Measurements from ENCODE around the gene MYO19.
"Not testable (repeated sequence)": the region's sequence is repeated elsewhere in the genome, so short reads cannot be mapped to it uniquely, and the experiment has no call there.

Gene MYO19

GRCh38 chr17:36527621-36528250, 6.9 kb downstream of the MYO19 start:
- no peak for DNase-seq

GRCh38 chr17:36525888-36526287, 8.8 kb downstream of the MYO19 start:
- DNase-seq = no peak

GRCh38 chr17:36525113-36525512, 9.6 kb downstream of the MYO19 start:
- no peak for DNase-seq

- peak; percentile 16 for DNase-seq
Measured at GRCh38 chr17:36524428-36524876, 10.2 kb downstream of the MYO19 start.

- DNase-seq = no peak
Measured at GRCh38 chr17:36523113-36523512, 11.6 kb downstream of the MYO19 start.

GRCh38 chr17:36515837-36516236, 18.8 kb downstream of the MYO19 start:
- no peak for DNase-seq

- no peak for DNase-seq
Measured at GRCh38 chr17:36514856-36515255, 19.8 kb downstream of the MYO19 start.

GRCh38 chr17:36512641-36513040, 22.0 kb downstream of the MYO19 start:
- DNase-seq = no peak

GRCh38 chr17:36511216-36511615, 23.5 kb downstream of the MYO19 start:
- no peak for DNase-seq

GRCh38 chr17:36510636-36511035, 24.0 kb downstream of the MYO19 start:
- no peak for DNase-seq

- no peak for DNase-seq
Measured at GRCh38 chr17:36509272-36509985, 25.2 kb downstream of the MYO19 start.

GRCh38 chr17:36508439-36508838, 26.2 kb downstream of the MYO19 start:
- not testable (repeated sequence) for DNase-seq

GRCh38 chr17:36507266-36507665, 27.4 kb downstream of the MYO19 start:
- DNase-seq = no peak

- no peak for DNase-seq
Measured at GRCh38 chr17:36506831-36507230, 27.8 kb downstream of the MYO19 start.

- no peak for DNase-seq
Measured at GRCh38 chr17:36506249-36506826, 28.3 kb downstream of the MYO19 start.

GRCh38 chr17:36505171-36505570, 29.5 kb downstream of the MYO19 start:
- no peak for DNase-seq

GRCh38 chr17:36504156-36504545, 30.5 kb downstream of the MYO19 start:
- DNase-seq = no peak

GRCh38 chr17:36503456-36504155, 31.1 kb downstream of the MYO19 start:
- no peak for DNase-seq

- no peak for DNase-seq
Measured at GRCh38 chr17:36501963-36502362, 32.7 kb downstream of the MYO19 start.

GRCh38 chr17:36501351-36501750, 33.3 kb downstream of the MYO19 start:
- DNase-seq = no peak

GRCh38 chr17:36500745-36501225, 33.9 kb downstream of the MYO19 start:
- DNase-seq = no peak

- no peak for DNase-seq
Measured at GRCh38 chr17:36498560-36499300, 35.9 kb downstream of the MYO19 start.

GRCh38 chr17:36498155-36498554, 36.5 kb downstream of the MYO19 start:
- no peak for DNase-seq

All from activated CD4-positive, alpha-beta T cell treated with anti-CD3 and anti-CD28 coated beads, Interleukin-2, Interleukin-6, amounts not matched to agents 100 ng/mL and 50 ng/mL, durations not matched to agents 16 hours and 8 hours (primary cell).